ENCODE results near the gene VDAC1. TPM values are rescaled to one million over a fixed set of nuclear protein-coding genes. Genes with fewer than 3 reads are reported as not detected.

VDAC1 gene
- total RNA-seq, 4 donors from 2014 or later: 122 to 166 (median 136) TPM

DNA sequence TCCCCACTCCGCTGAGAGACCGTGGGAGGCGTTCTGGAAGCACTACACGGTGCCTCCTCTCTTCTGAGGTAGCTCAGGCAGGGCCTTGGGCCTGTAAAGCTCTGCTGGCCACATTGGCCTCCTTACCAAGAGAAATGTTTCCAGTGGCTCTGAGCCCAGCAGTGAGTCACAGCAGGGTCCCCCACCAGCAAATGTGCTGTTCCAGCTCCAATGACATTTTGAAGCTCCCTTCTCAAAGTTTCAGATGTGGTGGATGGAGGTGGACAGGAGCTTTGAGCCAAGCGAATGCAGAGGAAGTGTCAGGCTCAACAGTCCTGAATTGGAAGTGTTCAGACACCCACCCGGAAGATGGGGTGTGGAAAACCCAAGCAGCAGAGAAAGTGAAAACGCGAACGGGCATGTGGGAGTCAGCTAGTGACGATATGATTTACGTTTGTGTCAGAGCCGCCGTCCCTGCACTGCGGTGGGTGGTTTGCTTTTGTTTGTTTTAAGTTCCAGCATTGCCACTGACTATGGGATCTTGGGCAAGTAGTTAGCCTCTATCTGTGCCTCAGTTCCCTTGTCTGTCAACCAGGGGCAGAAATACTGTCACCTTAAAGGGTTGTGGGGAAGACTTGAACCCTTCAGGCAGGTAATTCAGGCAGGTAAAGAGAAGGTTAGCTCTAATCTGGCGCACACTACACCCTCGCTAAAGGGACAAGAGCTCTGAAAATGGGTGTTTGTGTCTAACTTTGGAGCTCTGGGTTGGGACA is 74.5 kb downstream of the VDAC1 start:
- H3K27me3 ChIP-seq: no peaks in the 10 kb centered on the region
- no peaks in the 10 kb centered on the region for H3K4me1 ChIP-seq
- no peak for TF ChIP-seq POLR2A (IDR thresholded peaks at IDR 0.05)
- TF ChIP-seq, protein P1, sequence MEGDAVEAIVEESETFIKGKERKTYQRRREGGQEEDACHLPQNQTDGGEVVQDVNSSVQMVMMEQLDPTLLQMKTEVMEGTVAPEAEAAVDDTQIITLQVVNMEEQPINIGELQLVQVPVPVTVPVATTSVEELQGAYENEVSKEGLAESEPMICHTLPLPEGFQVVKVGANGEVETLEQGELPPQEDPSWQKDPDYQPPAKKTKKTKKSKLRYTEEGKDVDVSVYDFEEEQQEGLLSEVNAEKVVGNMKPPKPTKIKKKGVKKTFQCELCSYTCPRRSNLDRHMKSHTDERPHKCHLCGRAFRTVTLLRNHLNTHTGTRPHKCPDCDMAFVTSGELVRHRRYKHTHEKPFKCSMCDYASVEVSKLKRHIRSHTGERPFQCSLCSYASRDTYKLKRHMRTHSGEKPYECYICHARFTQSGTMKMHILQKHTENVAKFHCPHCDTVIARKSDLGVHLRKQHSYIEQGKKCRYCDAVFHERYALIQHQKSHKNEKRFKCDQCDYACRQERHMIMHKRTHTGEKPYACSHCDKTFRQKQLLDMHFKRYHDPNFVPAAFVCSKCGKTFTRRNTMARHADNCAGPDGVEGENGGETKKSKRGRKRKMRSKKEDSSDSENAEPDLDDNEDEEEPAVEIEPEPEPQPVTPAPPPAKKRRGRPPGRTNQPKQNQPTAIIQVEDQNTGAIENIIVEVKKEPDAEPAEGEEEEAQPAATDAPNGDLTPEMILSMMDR (IDR thresholded peaks at IDR 0.05): no peak
- H3K27ac ChIP-seq: no peak overlapping the region
- WGBS, 2 donors: 73 to 84% methylated on average over 16 of the region's 16 CpGs
- no peak for DNase-seq
- intact Hi-C loops (cut with DNase I): no loop called here
- no peak overlapping the region for H3K4me3 ChIP-seq (replicated peaks in 1 of 3)
- H3K9me3 ChIP-seq: no peaks in the 10 kb centered on the region
- no peaks in the 10 kb centered on the region for H3K36me3 ChIP-seq

DNA sequence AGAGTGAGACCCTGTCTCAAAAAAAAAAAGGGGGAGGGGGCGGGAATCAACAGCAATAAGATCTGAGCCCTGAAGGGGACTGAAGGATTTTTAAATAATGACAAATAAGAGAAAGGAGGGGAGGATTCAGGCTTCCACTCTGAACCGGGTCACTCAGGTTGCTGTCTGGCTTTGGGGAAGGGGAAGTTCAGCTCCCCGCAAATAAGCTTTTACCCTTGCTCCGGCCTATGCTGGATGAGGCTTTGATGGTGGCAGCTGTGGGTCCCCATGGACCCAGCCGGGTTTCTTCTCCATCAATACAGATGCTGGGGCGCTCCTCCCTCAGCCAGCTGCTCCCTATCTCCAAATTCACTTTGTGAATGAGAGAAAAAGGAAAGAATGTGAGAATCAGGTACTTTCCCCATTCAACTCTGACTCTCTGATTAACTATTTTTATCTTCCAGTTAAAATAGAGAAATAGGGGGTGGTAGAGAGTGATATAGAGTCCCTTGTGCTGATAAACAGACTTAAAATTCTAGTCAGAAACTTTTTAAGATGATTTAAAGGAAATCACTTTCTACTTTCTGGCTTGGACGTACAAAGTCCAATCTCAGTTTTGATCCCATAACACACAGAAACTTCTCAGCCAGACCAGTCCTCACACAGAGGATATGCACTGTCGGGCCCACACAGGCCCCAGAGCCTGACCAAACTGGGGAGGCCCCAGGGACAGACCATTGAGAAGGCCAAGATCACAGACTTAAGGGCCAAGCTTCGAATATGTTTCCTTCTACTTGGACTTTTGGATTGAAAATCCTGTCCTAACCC is 76.0 kb downstream of the VDAC1 start:
- Histone ChIP-seq H3K36me3 (no peaks in the 10 kb centered on the region), H3K9me3 (no peaks in the 10 kb centered on the region), H3K27ac (no peak overlapping the region), H3K4me1 (no peaks in the 10 kb centered on the region), H3K27me3 (no peaks in the 10 kb centered on the region), H3K4me3 (replicated peaks in 1 of 3) (no peak overlapping the region)
- TF ChIP-seq POLR2A (IDR thresholded peaks at IDR 0.05): no peak
- TF ChIP-seq, protein P1 (IDR thresholded peaks at IDR 0.05): no peak
- intact Hi-C loops (cut with DNase I): no loop called here
- WGBS, 2 donors: 81 to 83% methylated on average over 9 of the region's 9 CpGs
- no peak for DNase-seq

DNA sequence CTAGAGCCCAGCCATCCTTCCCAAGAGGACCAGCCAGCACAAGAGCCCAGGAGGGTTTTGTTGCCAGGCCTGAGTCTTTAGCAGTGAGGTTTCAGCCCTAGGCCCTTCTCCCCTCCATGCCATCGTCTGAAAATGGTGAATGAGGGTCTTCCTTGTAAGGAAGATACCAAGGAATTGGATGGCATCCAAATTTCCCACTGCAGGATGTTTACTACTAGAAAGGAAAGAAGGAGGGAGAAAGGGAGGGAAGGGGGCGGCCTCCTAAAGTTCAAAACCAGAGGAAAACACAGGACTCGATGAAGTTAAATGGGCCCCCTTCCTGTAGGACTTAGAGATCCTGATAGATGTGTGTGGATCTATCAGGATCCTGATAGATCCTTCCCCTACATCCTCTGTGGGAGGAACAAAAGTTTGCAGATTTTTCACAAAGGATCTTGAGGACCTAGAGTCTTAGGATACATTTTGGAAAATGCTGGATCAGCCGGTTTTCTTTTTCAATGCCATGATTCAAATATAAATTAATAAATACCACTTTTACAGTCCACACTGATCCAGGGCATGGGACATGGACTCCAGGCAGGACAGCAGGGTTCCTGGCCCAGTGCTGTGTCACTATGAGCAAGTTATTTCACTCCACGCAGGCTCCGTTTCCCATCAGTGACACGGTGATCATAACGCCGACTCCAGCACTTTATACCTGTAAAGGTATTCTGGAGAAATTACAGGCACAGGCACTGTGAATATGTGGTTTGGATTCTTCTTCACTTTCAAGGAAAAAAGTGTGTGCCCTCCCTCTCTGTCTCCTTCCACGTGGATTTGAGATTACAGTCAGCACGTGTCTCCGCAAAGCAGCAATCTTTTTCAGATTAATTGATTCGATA is 77.2 kb downstream of the VDAC1 start:
- 80 to 81% methylated on average over 13 of the region's 13 CpGs for WGBS, 2 donors
- Histone ChIP-seq H3K9me3 (no peaks in the 10 kb centered on the region), H3K4me1 (no peaks in the 10 kb centered on the region), H3K4me3 (replicated peaks in 1 of 3) (no peak overlapping the region), H3K27ac (no peak overlapping the region), H3K27me3 (no peaks in the 10 kb centered on the region), H3K36me3 (no peaks in the 10 kb centered on the region)
- no peak for DNase-seq
- intact Hi-C loops (cut with DNase I): no loop called here
- TF ChIP-seq POLR2A (IDR thresholded peaks at IDR 0.05): no peak
- TF ChIP-seq, protein P1 (IDR thresholded peaks at IDR 0.05): no peak

DNA sequence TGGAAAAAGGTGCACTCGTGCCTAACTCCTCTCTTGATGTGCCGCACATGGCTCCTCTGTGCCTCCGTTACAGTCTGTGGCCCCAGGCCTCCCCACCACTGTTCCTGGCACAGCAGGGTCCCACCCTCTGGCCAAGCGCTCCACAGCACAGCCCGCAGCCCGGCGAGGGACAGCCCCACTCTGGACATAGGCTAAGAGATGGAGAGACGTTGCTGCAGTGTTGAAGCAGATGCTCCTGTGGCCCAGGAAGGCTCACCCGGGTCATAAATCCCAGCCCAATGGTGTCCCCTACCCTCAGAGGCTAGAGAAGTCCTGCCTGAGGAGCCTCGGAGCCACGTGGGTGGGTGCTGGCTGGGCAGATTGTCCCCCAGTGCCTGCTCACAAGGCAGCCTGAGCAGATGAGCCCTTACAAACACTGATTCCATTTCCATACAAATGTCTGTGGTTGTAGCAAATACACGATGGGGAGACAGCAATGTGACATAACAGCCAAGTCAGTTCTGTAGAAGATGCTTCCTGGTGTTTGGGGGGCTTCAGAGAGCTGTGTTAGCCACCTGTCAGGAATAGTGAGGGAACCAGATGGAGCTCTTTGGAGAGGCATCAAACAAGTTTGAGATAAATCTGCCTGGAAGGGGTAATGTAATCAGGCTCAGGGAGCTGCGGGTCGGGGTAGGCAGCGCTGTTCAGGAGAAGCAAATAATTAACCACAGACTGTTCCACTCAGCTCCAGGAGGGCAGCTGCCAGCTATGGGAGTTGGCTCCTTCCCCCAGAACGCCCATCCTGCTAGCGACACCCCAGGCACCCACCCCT is 78.1 kb downstream of the VDAC1 start:
- WGBS, 2 donors: 83 to 88% methylated on average over 12 to 16 of the region's 17 CpGs
- TF ChIP-seq POLR2A (IDR thresholded peaks at IDR 0.05): no peak
- TF ChIP-seq, protein P1 (IDR thresholded peaks at IDR 0.05): no peak
- no peak for DNase-seq
- Histone ChIP-seq H3K9me3 (no peaks in the 10 kb centered on the region), H3K36me3 (no peaks in the 10 kb centered on the region), H3K4me1 (no peaks in the 10 kb centered on the region), H3K4me3 (replicated peaks in 1 of 3) (no peak overlapping the region), H3K27ac (no peak overlapping the region), H3K27me3 (no peaks in the 10 kb centered on the region)
- intact Hi-C loops (cut with DNase I): no loop called here
